ENCODE measurements around the gene NOD2.

DNA sequence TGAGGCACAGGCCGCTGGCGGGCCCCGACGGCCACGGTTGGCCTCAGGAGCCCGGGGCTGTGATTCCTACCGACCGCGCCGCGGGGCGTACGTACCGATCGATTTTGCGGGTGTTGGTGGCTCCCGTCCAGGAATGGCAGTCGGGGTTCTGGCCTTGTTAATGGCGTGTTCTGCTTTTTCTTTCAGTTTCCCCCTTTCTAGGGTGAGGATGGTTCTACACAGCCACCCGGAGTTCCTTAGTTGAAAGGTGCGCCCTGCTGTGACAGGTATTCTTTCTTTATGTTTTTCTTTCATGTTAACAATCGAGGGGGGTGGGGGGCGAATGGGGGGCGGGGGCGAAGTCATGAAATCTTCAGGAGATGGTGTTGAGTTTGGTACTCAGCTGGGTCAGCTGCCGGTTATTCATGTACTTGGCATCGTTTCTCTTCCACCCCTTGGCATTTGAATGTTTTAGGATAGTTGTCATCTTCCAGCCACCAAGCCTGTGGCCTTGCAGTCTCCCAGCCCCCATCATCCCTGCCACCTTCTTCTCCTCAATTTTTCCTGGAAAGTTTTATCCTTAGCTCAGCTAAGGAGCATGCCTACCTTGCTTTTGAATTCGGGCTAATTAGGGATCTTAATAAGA, 49.3 kb downstream of the NOD2 start:
- TF ChIP-seq, protein P1, sequence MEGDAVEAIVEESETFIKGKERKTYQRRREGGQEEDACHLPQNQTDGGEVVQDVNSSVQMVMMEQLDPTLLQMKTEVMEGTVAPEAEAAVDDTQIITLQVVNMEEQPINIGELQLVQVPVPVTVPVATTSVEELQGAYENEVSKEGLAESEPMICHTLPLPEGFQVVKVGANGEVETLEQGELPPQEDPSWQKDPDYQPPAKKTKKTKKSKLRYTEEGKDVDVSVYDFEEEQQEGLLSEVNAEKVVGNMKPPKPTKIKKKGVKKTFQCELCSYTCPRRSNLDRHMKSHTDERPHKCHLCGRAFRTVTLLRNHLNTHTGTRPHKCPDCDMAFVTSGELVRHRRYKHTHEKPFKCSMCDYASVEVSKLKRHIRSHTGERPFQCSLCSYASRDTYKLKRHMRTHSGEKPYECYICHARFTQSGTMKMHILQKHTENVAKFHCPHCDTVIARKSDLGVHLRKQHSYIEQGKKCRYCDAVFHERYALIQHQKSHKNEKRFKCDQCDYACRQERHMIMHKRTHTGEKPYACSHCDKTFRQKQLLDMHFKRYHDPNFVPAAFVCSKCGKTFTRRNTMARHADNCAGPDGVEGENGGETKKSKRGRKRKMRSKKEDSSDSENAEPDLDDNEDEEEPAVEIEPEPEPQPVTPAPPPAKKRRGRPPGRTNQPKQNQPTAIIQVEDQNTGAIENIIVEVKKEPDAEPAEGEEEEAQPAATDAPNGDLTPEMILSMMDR (conservative IDR thresholded peaks at IDR 0.05) = no peak
- TF ChIP-seq EZH2 (IDR thresholded peaks at IDR 0.05; ENCODE audit: low read depth) = no peak
